Nephron progenitor cell (in vitro differentiated cells): Measurements from ENCODE around the gene TUBD1.
"Not testable (repeated sequence)": the region's sequence is repeated elsewhere in the genome, so short reads cannot be mapped to it uniquely, and the experiment has no call there.

ENCODE experiments used
- DNase-seq: peaks from one replicate; pipeline ENCODE4 v3.0.0; 2021
- H3K27ac Mint-ChIP-seq: 2 replicates; pipeline ENCODE4 v1.8.0; 2021; ENCODE audit warnings: mild to moderate bottlenecking, moderate library complexity, mixed read lengths
- H3K27me3 Mint-ChIP-seq: 2 replicates; pipeline ENCODE4 v1.8.0; 2021; ENCODE audit warnings: mild to moderate bottlenecking, low read depth, mixed read lengths; ENCODE audit not compliant: poor library complexity
- H3K36me3 Mint-ChIP-seq: 2 replicates; pipeline ENCODE4 v1.8.0; 2021; ENCODE audit warnings: low read depth, mixed read lengths
- H3K4me1 Mint-ChIP-seq: 2 replicates; pipeline ENCODE4 v1.8.0; 2021; ENCODE audit warnings: mixed read lengths
- H3K4me3 Mint-ChIP-seq: 2 replicates; pipeline ENCODE4 v1.8.0; 2021; ENCODE audit warnings: mild to moderate bottlenecking, moderate library complexity, mixed read lengths
- H3K9me3 Mint-ChIP-seq: 2 replicates; pipeline ENCODE4 v1.8.0; 2021; ENCODE audit warnings: mild to moderate bottlenecking, moderate library complexity, mixed read lengths
- TF ChIP-seq, protein P1 (sequence below): fragments of 200-600 bp; sonication (generic); IDR thresholded peaks from 2 replicates; pipeline ENCODE4 v1.5.0; 2021; ENCODE audit warnings: antibody characterized with exemption

Gene TUBD1

GRCh38 chr17:59837308-59838051 lies 55.3 kb downstream of the TUBD1 start:
- peak overlapping the region; percentile 78 for H3K4me3 Mint-ChIP-seq
- peak overlapping the region; percentile 64 for H3K27ac Mint-ChIP-seq
- H3K9me3 Mint-ChIP-seq = no peaks in the 10 kb centered on the region
- no peaks in the 10 kb centered on the region for H3K27me3 Mint-ChIP-seq
- H3K4me1 Mint-ChIP-seq = peaks cover 48% of the 10 kb centered on the region
- TF ChIP-seq, protein P1, sequence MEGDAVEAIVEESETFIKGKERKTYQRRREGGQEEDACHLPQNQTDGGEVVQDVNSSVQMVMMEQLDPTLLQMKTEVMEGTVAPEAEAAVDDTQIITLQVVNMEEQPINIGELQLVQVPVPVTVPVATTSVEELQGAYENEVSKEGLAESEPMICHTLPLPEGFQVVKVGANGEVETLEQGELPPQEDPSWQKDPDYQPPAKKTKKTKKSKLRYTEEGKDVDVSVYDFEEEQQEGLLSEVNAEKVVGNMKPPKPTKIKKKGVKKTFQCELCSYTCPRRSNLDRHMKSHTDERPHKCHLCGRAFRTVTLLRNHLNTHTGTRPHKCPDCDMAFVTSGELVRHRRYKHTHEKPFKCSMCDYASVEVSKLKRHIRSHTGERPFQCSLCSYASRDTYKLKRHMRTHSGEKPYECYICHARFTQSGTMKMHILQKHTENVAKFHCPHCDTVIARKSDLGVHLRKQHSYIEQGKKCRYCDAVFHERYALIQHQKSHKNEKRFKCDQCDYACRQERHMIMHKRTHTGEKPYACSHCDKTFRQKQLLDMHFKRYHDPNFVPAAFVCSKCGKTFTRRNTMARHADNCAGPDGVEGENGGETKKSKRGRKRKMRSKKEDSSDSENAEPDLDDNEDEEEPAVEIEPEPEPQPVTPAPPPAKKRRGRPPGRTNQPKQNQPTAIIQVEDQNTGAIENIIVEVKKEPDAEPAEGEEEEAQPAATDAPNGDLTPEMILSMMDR = no peak
- peak; percentile 13 for DNase-seq
- H3K36me3 Mint-ChIP-seq = peaks cover 26% of the 10 kb centered on the region

DNA sequence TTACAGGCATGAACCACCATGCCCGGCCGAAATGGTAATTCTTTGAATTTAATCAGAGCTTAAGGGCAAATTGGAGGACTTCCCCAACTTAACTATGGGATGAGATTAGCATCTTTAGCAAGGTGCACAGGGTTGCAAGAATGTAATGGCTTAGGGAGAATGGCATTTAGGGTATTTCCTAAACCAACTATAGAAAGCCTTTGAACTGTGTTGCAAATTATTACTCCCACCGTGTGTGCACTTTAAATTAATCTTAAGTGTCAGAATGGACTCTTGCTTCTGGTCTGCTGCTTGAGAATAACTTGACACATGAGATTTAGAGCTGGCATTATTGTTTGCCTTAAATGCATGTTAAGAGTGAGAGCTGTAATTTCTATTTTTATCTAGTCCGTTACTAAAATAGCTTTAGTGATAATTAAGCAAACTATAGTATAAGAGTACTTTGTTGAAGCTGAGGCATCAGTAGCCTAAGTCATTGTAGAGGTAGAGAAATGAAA lies 59.8 kb downstream of the TUBD1 start:
- TF ChIP-seq, protein P1 = no peak
- H3K9me3 Mint-ChIP-seq = no peaks in the 10 kb centered on the region
- peaks cover 15% of the 10 kb centered on the region for H3K4me1 Mint-ChIP-seq
- no peaks in the 10 kb centered on the region for H3K27me3 Mint-ChIP-seq
- H3K27ac Mint-ChIP-seq = peak overlapping the region; percentile 72
- DNase-seq = no peak
- peaks cover 10% of the 10 kb centered on the region for H3K36me3 Mint-ChIP-seq
- H3K4me3 Mint-ChIP-seq = no peak overlapping the region

DNA sequence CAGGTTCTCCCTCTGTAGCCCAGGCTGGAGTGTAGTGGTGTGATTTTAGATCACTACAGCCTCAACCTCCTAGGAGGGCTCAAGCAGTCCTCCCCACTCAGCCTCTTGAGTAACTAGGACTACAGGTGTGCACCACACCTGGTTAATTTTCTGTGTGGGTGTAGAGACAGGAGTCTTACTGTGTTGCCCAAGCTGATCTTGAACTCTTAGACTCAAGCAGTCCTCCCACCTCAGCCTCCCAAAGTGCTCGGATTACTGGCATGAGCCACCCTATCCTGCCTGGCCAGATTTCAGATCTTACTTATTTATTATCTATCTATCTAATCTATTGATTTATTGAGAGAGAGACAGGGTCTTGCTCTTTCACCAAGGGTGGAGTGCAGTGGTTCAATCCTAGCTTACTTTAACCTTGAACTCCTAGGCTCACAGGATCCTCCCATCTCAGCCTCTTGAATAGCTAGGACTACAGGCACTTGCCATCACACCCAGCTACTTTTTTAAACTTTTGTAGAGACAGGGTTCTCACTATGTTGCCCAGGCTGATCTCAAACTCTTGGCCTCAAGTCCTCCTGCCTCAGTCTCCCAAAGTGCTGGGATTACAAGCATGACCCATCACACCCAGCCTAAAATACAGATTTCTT lies 61.8 kb downstream of the TUBD1 start:
- DNase-seq = no peak
- Mint-ChIP-seq H3K4me1 (peaks cover 5% of the 10 kb centered on the region), H3K27ac (no peak overlapping the region), H3K27me3 (no peaks in the 10 kb centered on the region), H3K4me3 (no peak overlapping the region), H3K9me3 (no peaks in the 10 kb centered on the region), H3K36me3 (peaks cover 11% of the 10 kb centered on the region)
- TF ChIP-seq, protein P1 = no peak

DNA sequence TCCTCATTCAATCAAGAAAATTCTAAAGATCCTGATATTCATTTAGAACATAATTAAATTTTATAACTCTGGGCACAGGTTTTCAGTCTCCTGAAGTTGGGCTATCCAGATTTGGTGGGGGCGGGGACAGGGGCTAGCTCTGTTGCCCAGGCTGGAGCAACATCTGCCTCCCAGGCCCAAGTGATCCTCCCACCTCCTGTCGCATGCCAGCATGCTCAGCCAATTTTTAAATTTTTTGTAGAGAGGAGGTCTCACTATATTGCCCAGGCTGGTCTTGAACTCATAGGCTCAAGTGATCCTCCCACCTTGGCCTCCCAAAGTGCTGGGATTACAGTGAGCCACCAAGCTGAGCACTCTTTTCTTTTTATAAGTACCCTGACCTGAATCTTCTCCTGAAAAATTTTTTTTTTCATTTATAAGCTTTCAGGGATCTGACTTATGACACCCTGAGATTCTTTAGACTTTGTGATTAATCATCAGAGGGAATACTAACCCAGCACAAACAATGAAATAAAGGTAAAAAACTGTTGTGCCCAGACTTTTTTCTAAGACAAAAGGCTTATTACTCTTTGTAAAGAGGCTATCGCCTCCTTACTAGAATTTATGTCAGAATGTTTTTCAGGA lies 62.6 kb downstream of the TUBD1 start:
- no peak for DNase-seq
- Mint-ChIP-seq H3K4me3 (no peak overlapping the region), H3K9me3 (no peaks in the 10 kb centered on the region), H3K27ac (no peak overlapping the region), H3K27me3 (no peaks in the 10 kb centered on the region), H3K36me3 (peaks cover 11% of the 10 kb centered on the region), H3K4me1 (peaks cover 11% of the 10 kb centered on the region)
- TF ChIP-seq, protein P1 = no peak

DNA sequence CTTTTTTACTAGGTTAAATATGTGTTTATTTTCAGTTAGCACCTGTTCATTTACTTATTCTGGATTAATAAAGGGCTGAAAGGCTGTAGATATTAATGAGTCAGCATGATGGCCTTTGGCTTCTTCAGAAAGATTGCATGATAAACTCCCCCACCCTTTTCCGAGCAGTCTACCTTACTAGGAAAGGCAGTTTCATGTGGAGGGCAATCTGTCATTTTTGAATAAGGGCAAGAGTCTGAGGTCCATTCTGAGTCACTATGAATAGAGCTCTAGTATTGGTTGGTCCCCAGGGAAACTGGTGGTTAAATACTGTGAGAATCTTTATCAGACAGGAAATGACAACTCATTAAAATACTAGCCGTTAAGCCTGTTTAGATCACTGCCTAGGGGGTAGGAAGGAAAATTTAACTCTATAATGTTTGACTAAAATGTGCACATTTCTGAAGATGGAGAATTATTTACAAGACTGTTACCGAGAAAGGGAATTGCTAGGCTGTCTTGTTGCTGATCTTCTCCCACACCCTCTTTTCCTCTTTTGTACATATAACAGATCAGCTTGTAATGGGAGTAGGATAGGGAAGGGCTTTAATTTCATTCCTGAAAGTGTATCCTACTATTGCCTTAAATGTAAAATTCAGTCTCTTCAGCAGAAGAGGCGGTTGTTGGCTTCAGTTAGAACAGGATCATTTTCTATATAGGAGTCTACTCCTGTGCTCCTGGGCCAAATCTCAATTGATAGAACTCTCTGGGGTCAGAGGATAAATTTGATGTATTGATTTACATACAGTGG lies 63.3 kb downstream of the TUBD1 start:
- no peak for DNase-seq
- no peak overlapping the region for H3K4me3 Mint-ChIP-seq
- TF ChIP-seq, protein P1 = no peak
- H3K27me3 Mint-ChIP-seq = no peaks in the 10 kb centered on the region
- H3K9me3 Mint-ChIP-seq = no peaks in the 10 kb centered on the region
- peaks cover 11% of the 10 kb centered on the region for H3K36me3 Mint-ChIP-seq
- peak overlapping the region; percentile 45 for H3K27ac Mint-ChIP-seq
- H3K4me1 Mint-ChIP-seq = peaks cover 11% of the 10 kb centered on the region

GRCh38 chr17:59828819-59829216 lies 63.9 kb downstream of the TUBD1 start:
- H3K36me3 Mint-ChIP-seq, DNase-seq, H3K27me3 Mint-ChIP-seq, H3K9me3 Mint-ChIP-seq, H3K4me3 Mint-ChIP-seq: not testable (repeated sequence)
- H3K4me1 Mint-ChIP-seq = peaks cover 11% of the 10 kb centered on the region
- peak overlapping the region; percentile 45 for H3K27ac Mint-ChIP-seq
